ENCODE measurements around the gene SLC25A18.
A peak's percentile ranks its signal among the peaks of the same experiment; 100 is the strongest.
"Not testable (repeated sequence)": the region's sequence is repeated elsewhere in the genome, so short reads cannot be mapped to it uniquely, and the experiment has no call there.

SLC25A18 gene

GRCh38 chr22:17607891-17608521 lies 44.7 kb downstream of the SLC25A18 start:
- DNase-seq (ENCODE audit: low spot score) = no peak

GRCh38 chr22:17612057-17612456 lies 48.8 kb downstream of the SLC25A18 start:
- DNase-seq (ENCODE audit: low spot score) = no peak

GRCh38 chr22:17613280-17613679 lies 50.0 kb downstream of the SLC25A18 start:
- no peak for DNase-seq (ENCODE audit: low spot score)

- no peak for DNase-seq (ENCODE audit: low spot score)
Measured at GRCh38 chr22:17627961-17628405, 64.7 kb downstream of the SLC25A18 start.

GRCh38 chr22:17628406-17629172 lies 65.3 kb downstream of the SLC25A18 start, which contains the start of gene ATP6V1E1:
ATP6V1E1 (minus strand) TSS chr22:17628749; CDS start chr22:17628635, 114 bp downstream.
- peak; percentile 98 for DNase-seq (ENCODE audit: low spot score)

- DNase-seq (ENCODE audit: low spot score) = no peak
Measured at GRCh38 chr22:17629173-17629489, 65.8 kb downstream of the SLC25A18 start.

GRCh38 chr22:17629641-17630040 lies 66.3 kb downstream of the SLC25A18 start:
- DNase-seq (ENCODE audit: low spot score) = no peak

GRCh38 chr22:17631076-17631565 lies 67.8 kb downstream of the SLC25A18 start:
- DNase-seq (ENCODE audit: low spot score) = no peak

GRCh38 chr22:17633217-17633997 lies 70.1 kb downstream of the SLC25A18 start:
- peak; percentile 50 for DNase-seq (ENCODE audit: low spot score)

- no peak for DNase-seq (ENCODE audit: low spot score)
Measured at GRCh38 chr22:17633998-17634323, 70.7 kb downstream of the SLC25A18 start.

- no peak for DNase-seq (ENCODE audit: low spot score)
Measured at GRCh38 chr22:17634696-17635095, 71.4 kb downstream of the SLC25A18 start.

- DNase-seq (ENCODE audit: low spot score) = not testable (repeated sequence)
Measured at GRCh38 chr22:17636850-17637249, 73.6 kb downstream of the SLC25A18 start.

- DNase-seq (ENCODE audit: low spot score) = no peak
Measured at GRCh38 chr22:17637490-17638181, 74.3 kb downstream of the SLC25A18 start.

GRCh38 chr22:17638182-17638431 lies 74.8 kb downstream of the SLC25A18 start:
- DNase-seq (ENCODE audit: low spot score) = no peak

- peak; percentile 89 for DNase-seq (ENCODE audit: low spot score)
Measured at GRCh38 chr22:17638432-17639246, 75.3 kb downstream of the SLC25A18 start, which contains the start of gene BCL2L13. BCL2L13 (plus strand) TSS chr22:17638757; CDS start chr22:17655712, 16,955 bp downstream.

GRCh38 chr22:17639247-17639741 lies 76.0 kb downstream of the SLC25A18 start:
- DNase-seq (ENCODE audit: low spot score) = peak; percentile 70

Measured in hepatic stellate cell (primary cell).